AG09309 (cell line): ENCODE results near the gene SLC25A22.

ENCODE experiments used
- DNase-seq: peaks from one replicate; pipeline ENCODE4 v3.0.0-alpha.2; 2010; ENCODE audit warnings: low read depth
- H3K4me3 ChIP-seq: 2 replicates; pipeline ENCODE4 v1.5.1; 2011; ENCODE audit warnings: mild to moderate bottlenecking, low read depth, low read length, moderate library complexity; ENCODE audit not compliant: control insufficient read depth
- TF ChIP-seq, protein P1 (sequence below): IDR thresholded peaks from 2 replicates; pipeline ENCODE4 v1.5.1; 2011; ENCODE audit warnings: mild to moderate bottlenecking, low read depth, low read length, inconsistent platforms; ENCODE audit not compliant: insufficient read depth, control insufficient read depth; ENCODE audit errors: missing control alignments

The SLC25A22 gene

DNA sequence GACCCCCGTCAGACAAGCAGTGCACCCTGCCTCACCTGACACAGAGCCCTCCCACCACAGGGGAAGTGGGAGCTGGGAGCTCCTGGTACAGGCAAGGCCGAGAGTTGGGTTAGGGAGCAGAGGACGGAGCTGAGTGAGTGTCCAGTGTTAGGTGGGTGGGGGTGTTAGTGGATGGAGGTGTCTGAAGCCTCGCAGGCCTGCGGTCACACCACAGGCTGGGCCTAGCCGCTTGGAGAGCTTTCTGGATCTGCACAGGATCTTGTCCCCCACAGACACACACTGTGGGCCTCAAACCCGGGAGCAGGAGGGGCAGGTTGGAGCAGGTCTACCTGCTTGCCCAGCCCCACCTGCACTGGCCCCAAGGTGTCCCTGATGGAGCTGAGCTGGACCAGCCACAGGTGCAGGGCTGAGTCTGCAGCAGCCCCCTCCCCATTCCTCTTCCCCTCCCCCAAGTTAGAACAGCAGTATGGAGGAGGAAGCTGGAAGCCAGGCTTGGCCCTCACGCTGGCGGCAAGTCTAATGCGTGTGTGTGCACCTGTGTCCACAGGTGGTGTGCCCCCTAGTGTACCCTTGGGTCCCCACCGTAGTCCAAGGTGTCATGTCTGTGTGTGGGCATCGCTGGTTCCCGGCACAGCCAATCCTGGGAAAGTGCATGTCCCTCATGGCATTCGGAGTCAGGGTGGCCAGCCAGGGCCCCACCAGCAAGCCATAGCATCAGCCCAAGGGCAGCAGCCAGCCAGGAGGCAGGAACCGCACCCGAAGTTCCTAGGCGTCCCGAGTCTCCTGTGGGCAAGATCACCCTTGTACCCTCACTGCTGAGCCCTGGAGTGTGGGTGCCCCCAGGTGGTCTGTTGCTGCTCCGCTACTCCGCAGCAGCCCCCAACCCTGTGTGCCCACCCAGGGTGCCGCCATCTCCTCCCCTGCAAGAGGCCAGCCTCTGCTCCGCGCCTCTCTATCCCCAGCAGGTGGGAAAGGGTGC, 18.8 kb downstream of the SLC25A22 start:
- no peak overlapping the region for H3K4me3 ChIP-seq
- TF ChIP-seq, protein P1, sequence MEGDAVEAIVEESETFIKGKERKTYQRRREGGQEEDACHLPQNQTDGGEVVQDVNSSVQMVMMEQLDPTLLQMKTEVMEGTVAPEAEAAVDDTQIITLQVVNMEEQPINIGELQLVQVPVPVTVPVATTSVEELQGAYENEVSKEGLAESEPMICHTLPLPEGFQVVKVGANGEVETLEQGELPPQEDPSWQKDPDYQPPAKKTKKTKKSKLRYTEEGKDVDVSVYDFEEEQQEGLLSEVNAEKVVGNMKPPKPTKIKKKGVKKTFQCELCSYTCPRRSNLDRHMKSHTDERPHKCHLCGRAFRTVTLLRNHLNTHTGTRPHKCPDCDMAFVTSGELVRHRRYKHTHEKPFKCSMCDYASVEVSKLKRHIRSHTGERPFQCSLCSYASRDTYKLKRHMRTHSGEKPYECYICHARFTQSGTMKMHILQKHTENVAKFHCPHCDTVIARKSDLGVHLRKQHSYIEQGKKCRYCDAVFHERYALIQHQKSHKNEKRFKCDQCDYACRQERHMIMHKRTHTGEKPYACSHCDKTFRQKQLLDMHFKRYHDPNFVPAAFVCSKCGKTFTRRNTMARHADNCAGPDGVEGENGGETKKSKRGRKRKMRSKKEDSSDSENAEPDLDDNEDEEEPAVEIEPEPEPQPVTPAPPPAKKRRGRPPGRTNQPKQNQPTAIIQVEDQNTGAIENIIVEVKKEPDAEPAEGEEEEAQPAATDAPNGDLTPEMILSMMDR: no peak
- no peak for DNase-seq

- TF ChIP-seq, protein P1: no peak
- no peak for DNase-seq
- peak within 1 kb of the TSS; percentile 92 for H3K4me3 ChIP-seq
Measured at GRCh38 chr11:777288-778255, 20.5 kb downstream of the SLC25A22 start, which contains the start of gene GATD1. TSS of gene GATD1 (minus strand) at chr11:777487. CDS start at chr11:777462, 25 bp downstream.

DNA sequence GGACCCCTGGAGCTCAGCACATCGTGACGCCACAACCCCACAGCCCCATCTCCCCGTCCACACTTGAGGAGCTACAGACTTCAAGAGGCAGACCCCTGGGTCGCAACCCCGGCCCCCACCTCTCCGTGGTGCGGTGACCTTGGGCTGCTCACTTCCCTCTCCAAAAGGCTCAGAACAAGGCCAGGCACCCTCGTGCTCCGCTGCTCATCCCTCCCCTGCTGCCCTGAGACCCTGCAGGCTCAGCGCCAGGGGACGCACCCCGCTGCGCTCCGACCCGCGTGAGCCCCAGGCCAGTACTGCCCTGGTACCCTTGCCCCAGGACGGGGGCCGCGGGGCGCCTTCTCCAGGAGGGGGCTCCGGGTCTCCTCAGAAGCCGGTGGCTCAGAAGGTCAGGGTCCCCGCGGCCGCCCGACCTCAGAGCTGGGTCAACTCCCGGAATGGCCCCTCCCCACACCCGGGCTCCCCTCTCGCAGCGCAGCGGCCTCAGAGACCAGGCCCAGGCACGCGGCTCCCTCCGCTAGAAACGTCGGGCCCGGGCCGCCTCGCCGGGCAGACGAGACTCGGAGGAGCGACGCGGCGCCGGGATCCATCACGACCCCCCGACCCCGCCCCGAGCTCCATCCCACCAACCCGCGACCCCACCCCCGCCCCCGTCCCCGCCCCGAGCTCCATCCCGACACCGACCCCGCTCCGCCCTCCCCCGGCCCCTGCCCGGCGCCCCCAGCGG, 21.4 kb downstream of the SLC25A22 start:
- peak overlapping the region; percentile 92 for H3K4me3 ChIP-seq
- DNase-seq: no peak
- TF ChIP-seq, protein P1: no peak

- TF ChIP-seq, protein P1: no peak
- peak overlapping the region; percentile 92 for H3K4me3 ChIP-seq
- no peak for DNase-seq
Measured at GRCh38 chr11:776263-776560, 21.9 kb downstream of the SLC25A22 start.

DNA sequence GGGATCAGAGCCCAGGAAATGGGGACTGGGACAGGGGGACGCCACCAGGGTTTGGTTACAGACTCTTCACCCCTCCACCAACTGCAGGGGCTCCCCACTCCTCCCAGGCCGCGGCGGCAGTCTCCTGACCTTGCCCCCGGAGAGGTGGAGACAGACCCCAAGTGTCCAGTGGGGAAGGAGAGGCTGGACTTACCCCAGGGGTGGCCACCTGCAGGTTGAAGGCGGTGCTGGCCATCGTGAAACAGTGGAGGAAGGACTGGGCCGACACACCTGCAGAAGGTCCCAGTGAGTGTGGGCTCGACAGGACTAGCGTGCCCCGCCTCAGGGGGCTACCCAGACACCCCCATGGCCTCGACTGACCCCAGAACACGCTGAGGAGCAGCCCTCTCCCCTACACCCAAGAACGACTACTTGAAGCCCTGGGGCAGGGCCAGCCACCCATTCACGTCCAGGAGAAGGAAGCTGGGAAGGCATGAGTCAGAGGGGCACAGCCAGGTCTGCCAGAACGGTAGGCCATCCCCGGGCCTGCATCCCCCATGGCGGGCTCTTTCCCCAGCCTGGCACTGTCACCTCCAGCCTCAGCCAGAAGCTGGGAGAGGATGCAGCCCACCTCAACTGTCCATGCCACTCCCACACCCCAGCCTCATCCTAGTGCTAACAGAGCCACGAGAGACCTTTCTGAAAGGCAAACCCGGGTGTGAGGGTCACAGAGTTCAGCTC, 23.0 kb downstream of the SLC25A22 start:
- TF ChIP-seq, protein P1: no peak
- H3K4me3 ChIP-seq: peak overlapping the region; percentile 16
- DNase-seq: no peak
